HG03064 (cell line): Measurements from ENCODE around the gene TSEN34.
"Not testable (repeated sequence)": the region's sequence is repeated elsewhere in the genome, so short reads cannot be mapped to it uniquely, and the experiment has no call there.

Source experiments
- ATAC-seq: cut with Tn5 transposase; IDR thresholded peaks from one replicate; pipeline ENCODE4 v1.9.1; 2021; ENCODE audit warnings: low read depth; ENCODE audit not compliant: unreplicated experiment

The TSEN34 gene

DNA sequence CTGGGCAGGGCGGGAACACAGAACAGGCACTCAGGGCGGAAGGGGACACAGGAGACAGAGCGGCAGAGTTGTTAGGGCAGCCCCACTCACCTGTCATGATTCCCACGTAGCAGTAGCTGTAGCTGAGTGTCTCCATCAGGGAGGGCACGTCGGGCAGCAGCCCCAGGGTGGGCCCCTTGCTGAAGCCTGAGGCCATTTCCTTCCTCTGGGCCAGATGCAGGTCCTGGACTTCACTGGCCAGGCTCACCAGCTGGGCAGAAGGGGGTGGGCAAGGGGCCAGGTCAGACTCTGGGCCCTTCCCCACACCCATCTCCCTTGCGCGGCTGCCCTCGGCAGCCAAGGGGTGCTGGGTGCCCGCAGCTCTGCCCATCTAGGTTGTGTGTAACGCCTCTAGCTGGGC is 7.7 kb upstream of the TSEN34 start:
- ATAC-seq: no peak

DNA sequence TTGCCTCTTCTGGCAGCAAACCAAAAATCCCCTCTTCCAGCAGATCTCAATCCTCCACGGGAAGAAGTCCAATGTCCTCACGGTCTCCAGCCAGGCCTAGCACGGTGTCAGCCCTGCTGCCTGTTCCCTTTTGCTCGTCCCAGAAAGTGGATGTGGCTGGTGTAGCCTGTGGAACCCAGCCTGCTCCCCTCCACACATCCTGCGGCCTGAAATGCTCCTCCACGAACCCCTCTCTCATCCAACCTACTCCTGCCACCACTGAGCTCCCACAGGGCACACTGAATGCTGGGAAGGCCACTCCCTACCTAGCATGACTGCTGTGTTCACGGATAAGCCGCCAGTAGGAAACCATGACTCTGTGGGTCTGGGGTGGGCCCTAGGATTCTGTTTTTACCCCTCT is 4.8 kb upstream of the TSEN34 start:
- no peak for ATAC-seq

DNA sequence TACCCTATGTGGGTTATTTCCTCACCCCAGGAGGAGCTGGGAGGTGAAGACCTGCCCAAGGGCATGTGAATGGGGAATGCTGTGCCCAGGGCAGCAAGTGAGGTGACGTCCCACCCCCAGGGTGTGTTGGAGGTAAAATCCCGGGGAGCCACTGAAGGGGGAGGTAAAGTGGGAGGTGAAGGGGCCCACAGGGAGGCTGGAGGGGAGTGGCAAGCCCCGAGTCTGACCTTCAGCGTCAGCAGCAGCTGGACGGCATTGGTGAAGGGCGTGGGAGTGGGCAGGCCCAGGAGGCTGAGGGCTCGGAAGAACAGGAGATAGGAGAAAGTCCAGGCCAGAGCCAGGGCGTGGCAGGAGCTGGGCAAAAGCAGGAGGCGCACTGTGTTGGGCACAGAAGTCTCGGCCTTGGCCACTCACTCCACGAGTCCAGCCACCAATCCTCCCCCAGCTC is 4.2 kb upstream of the TSEN34 start:
- no peak for ATAC-seq

DNA sequence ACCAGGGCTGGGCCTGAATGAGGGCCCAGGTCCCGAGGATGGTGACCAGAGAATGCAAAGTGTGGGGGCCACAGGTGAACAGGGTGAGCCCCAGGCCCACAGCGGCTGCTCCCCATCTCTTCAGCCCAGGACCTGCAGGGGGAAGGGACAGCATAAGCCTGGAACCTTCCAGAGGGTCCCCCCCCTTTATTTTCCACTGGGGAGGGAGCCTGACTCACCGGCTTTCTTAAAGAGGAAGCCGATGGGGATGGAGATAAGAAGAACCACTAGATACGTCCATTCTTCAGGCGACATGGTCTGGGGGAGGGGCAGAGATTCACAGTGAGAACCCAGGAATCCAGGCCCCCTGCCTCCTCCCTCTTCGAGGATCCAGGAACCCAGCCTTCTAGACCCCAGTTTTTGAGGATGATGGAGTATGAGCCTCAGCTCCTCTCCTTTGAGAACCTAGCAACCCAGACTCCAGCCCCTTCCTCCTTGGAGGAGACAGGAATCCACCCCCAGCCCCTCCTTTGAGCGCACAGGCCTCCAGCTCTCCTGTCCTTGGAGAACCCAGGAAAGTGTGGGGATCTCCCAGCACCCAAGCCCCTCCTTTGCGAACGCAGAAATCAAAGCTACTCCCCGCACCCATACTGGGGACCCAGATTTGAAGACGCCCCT is 2.8 kb upstream of the TSEN34 start:
- ATAC-seq: no peak

DNA sequence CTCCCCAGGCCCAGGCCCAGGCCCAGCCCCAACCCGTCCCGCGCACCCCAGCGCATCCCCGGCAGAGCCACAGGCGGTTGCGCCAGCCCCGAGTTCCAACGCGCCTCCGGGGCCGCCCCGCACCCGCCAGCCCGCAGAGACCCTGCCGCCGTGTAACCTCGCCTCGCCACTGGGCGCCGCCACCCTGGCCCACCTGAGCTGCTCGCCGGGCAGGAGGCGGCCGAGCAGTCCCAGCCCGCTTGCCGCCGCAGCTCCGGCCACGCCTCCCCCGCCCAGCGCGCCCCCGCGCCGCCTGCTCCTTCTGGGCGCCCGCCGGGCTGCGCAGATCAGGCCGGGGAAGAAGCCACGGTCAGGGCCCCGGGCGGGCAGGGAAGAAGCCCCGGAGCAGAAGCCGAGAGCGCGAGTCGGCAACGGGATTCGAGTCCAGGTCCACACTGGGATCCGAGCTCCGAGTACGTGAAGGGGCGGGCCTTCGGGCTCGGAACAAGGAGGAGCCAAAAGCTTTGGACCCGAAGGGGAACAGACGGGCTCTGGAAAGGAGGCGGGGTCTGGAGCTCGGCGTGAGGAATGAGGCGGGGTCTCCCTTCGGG is 1.9 kb upstream of the TSEN34 start, which contains the start of gene MBOAT7:
Gene MBOAT7, minus strand, starts transcription at position 436 of the 590 bp plus-strand sequence. CDS start 1,072 bp downstream, outside the sequence.
- ATAC-seq: peak; percentile 22

DNA sequence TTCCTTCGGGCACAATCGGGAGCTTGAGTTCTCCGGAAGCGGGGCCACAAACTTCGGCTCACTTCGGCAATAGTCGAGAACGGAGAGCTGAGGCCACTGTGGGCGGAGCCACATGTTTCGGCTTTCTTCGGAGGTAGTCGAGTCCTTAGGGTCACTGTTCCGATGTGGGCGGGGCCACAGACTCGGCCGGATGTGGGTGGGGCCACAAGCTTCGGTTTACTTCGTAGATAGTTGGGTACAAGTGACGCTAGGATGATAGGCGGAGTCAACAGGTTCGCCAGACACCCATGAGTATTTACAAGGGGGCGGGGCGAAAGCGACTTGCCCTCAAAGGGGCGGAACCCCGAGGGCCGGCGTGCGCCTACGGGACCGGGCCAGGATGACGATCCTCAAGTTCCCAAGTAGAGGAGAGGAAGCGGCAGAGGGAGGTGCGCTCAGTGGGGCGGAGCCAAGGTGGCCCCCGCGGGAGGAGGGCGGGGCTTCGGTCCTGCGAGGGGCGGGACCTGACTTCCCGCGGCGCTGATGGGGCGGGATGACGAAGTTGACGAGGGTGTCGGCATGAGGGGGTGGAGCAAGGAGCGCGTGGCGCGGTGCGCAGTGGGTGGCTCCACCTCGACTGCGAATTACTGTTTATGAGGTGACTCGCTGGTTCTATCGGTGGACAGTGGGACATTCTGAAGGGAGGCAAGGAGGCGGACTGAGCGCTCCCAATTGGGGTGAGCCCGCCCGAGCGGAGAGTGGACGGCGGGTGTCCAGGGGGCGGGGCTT is 1.2 kb upstream of the TSEN34 start:
- peak; percentile 46 for ATAC-seq

DNA sequence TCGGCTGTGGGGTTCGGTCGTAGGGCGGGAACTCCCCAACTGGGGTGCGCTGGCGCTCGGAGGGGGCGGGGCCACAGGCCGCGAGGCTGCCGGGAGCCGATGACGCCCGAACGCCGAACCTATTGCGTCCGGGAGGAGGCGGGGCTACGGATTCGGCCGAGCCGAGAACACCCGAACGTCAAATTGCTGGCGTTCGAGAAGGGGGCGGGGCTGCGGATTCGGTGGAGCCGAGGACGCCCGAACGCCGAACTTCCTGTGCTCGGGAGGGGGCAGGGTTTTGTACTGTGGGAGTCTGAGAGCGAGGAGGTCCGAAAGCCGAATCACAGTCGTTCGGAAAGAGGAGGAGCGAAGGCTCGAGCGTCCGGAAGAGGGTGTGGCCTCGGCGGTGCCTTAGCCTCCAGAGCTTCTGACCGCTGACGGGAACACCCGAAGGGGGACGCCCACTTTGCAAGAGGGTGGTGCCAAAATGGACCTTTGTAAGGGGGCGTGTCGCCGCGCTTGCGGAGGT is 551 bp upstream of the TSEN34 start:
- ATAC-seq: peak; percentile 42

DNA sequence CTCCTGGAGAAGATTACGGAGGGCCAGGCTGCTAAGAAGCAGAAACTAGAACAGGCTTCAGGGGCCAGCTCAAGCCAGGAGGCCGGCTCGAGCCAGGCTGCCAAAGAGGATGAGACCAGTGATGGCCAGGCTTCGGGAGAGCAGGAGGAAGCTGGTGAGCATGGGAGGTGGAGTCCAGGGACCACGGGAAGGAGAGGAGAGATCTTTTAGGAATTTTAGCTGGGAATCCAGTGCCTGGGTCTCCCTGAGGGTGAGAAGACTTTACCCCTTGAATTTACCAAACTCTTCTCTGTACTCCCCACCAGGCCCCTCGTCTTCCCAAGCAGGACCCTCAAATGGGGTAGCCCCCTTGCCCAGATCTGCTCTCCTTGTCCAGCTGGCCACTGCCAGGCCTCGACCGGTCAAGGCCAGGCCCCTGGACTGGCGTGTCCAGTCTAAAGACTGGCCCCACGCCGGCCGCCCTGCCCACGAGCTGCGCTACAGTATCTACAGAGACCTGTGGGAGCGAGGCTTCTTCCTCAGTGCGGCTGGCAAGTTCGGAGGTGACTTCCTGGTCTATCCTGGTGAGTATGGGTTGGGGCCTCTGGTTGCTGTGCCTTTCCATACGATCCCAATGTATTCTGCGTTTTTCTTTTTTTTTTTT is 824 bp downstream of the TSEN34 start:
- no peak for ATAC-seq

DNA sequence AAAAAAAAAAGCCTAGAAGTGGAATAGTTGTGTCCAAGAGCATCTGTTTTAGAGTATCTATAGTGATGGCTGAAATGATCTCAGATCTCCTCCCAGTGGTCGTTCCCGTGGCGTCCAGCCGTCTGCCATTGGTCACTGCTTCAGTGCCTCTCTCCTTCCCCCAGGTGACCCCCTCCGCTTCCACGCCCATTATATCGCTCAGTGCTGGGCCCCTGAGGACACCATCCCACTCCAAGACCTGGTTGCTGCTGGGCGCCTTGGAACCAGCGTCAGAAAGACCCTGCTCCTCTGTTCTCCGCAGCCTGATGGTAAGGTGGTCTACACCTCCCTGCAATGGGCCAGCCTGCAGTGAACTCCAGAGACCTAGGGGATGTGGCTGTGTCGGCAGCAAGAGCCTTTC is 1.9 kb downstream of the TSEN34 start:
- ATAC-seq: no peak

DNA sequence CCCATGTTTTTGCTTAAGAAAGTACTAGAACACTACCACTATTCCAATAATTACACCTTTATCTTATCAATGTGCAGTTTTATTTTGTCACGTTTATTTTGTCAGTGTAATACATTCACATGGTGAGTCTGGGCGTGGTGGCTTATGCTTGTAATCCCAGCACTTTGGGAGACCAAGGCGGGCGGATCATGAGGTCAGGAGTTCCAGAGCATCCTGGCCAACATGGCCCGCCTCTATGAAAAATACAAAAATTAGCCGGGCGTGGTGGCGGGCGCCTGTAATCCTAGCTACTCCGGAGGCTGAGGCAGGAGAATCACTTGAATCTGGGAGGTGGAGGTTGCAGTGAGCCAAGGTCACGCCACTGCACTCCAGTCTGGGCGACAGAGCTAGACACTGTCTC is 3.4 kb downstream of the TSEN34 start:
- not testable (repeated sequence) for ATAC-seq

DNA sequence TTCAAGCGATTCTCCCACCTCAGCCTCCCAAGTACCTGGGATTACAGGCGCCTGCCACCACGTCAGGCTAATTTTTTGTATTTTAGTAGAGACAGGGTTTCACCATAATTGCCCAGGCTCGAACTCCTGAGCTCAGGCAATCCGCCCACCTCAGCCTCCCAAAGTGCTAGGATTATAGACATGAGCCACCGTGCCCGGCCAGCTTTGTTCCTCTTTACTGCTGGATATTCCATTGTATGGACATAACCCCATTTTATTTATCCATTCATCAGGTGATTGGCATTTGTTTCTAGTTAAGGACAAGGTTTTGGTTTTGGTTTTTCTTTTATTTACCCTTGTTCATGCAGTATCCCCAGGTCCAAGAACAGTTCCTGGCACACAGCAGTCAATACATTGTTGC is 5.4 kb downstream of the TSEN34 start:
- ATAC-seq: no peak

DNA sequence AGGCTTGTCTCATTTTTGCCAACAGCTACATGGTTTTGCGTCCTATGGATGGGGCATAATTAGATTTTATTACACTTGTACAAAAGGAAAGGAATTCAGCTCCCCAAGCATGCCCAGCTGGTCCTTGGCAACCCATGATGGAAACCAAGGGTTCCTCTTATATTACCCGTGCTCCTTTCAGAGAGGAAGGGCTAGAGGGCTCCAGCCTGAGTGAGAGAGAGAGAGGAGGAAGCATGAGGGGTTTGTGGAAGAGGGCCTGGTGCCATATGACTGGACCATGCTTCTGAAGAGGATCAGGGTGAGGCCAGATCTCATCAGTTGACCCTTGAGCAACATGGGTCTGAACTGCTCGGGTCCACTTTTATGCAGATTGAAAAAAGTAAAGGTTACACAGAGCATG is 6.0 kb downstream of the TSEN34 start:
- no peak for ATAC-seq

DNA sequence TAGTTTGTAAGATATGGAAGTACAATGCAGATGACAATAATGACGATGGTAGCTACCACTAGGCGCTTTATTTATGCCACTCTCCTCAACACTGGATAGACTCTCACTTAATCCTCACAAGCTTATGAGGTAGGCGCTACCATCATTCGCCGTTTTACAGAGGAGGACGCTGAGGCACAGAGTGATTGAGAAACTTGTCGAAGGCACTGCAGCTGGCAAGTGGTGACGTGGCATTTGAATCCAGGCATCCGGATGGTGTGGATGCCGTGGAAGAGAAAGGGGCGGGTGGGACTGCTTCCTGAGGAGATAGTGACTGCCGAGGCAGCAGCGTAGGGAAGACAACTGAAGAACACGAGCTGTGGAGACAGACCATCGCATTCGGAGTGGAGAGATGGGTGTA is 8.3 kb downstream of the TSEN34 start:
- no peak for ATAC-seq

DNA sequence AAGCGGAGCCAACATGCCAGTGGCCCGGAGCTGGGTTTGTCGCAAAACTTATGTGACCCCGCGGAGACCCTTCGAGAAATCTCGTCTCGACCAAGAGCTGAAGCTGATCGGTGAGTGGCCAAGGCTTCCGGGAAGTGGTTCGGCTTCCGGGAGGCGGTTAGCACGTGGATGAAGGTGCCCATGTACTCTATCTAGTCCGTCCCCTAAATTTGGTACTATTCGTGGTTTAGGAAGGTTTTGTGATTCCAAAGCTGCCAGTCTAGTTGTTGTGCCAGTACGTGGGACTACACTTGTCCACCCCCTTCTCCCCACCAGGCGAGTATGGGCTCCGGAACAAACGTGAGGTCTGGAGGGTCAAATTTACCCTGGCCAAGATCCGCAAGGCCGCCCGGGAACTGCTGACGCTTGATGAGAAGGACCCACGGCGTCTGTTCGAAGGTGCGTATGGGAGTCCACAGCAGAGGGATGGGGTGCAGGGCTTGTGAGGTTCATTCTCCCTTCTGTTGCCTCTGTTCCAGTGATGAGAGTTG is 10.1 kb downstream of the TSEN34 start:
- no peak for ATAC-seq

DNA sequence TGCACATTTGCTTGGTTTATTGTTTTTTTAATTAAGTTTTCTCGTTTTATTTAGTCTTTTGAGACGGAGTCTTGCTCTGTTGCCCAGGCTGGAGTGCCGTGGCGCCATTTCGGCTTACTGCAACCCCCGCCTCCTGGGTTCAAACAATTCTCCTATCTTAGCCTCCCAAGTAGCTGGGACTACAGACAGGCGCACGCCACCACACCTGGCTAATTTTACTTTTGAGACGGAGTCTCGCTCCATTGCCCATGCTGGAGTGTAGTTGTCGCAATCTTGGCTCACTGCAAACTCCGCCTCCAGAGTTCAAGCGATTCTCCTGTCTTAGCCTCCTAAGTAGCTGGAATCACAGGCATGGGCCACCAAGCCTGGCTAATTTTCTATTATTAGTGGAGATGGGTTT is 10.9 kb downstream of the TSEN34 start:
- ATAC-seq: no peak

DNA sequence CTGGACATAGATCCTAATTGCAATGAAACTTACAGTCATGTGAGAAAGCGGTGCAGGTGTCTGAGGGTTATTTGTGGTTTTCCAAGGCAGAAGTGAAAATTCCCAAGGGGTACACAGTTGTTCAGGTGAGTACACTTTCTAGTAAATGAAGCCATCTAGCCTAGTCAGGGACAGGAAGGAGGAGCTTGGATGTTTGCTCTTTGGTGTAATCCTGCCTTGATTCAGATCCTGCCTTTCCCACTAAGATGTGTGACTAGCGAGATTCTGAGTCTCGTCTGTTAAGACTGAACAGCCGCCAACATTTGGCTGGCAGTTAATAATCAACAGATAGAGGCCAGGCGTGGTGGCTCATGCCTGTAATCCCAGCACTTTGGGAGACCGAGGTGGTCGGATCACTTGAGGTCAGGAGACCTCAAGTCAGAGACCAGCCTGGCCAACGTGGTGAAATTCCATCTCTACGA is 12.1 kb downstream of the TSEN34 start:
- ATAC-seq: no peak

DNA sequence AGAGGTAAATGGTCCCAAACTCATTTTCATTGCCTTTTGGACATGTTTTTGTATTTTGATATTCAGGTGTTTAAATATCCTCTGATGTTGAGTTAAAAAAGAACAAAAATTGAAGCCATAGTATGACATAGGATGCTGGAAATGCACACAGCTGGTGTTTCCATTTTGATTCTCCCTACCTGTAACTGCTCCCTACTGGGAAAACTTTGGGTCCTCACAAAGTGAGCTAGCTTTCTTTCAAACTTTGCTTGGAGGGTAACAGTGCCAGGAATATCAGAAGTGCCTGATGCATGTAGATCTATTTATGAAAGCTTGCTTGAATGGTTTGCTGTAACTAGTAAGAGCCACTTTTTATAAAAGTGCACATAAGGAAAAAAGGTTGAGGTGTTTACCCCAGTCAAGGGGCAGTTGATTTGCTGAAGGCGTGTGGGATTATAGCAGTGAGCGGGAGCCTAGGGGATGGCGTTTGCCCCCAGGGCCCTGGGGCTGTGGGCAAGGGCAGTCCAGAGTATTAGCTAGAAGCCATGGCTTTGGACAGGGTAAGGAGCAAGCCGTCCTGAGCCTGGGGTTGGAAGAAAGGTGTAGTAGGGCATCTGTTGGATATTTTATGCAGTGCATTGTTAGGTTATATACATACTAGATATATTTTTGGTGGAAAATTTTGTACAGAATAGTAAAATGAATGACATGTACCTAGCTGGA is 13.8 kb downstream of the TSEN34 start:
- no peak for ATAC-seq

DNA sequence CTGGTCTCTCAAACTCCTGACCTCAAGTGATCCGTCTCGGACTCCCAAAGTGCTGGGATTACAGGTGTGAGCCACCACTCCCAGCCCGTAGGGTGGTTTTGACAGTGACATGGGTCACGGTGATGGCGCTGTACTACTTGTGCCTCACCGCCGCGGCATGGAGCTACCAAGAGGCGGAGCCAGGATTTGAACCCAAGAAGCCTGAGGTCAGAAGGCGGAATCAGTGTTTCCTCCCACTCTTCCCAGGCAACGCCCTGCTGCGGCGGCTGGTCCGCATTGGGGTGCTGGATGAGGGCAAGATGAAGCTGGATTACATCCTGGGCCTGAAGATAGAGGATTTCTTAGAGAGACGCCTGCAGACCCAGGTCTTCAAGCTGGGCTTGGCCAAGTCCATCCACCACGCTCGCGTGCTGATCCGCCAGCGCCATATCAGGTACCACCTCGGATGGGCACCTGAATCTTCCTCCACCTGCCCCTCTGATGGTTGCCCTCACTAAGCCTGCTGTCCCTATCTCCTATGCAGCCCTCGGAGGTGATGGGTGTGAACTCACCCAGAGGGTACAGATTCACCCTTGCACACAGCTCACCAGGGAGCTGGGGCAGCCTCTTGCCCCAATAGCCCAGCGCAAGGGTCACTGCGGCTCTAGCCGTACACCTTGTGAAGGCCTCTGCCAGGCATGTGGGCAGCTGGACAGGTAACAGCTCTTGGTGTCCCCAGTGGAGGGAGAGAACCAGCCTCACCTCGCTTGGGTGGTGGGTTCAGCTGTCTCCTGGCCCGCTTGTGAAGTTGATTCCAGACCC is 15.1 kb downstream of the TSEN34 start:
- no peak for ATAC-seq

DNA sequence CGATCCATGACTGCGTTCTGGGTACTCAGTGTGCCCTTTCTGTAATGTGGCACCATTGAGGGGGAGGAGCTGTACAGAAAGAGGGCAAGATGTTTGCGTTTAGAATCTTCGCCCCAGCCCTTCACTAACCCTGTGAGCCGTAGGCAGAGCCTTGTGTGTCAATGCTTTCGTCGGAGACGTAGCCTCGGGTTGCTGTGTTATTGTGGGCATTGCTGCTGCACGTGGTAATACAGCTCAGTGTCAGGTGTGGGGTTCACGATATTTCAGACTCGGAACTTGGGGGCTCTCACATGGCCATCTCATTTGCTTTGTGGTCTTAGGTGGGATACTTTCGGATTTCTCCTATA is 15.7 kb downstream of the TSEN34 start:
- no peak for ATAC-seq
